ENCODE data around the gene PID1.

GRCh38 chr2:228987441-228988155 lies 283.5 kb downstream of the PID1 start:
- TF ChIP-seq, protein P1, sequence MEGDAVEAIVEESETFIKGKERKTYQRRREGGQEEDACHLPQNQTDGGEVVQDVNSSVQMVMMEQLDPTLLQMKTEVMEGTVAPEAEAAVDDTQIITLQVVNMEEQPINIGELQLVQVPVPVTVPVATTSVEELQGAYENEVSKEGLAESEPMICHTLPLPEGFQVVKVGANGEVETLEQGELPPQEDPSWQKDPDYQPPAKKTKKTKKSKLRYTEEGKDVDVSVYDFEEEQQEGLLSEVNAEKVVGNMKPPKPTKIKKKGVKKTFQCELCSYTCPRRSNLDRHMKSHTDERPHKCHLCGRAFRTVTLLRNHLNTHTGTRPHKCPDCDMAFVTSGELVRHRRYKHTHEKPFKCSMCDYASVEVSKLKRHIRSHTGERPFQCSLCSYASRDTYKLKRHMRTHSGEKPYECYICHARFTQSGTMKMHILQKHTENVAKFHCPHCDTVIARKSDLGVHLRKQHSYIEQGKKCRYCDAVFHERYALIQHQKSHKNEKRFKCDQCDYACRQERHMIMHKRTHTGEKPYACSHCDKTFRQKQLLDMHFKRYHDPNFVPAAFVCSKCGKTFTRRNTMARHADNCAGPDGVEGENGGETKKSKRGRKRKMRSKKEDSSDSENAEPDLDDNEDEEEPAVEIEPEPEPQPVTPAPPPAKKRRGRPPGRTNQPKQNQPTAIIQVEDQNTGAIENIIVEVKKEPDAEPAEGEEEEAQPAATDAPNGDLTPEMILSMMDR (IDR thresholded peaks at IDR 0.05), result no peak
- TF ChIP-seq POLR2AphosphoS5 (IDR thresholded peaks at IDR 0.05), result no peak
- no peak for TF ChIP-seq POLR2A (IDR thresholded peaks at IDR 0.05)
